Right forelimb (tissue), 1 donor: ENCODE data around the gene TJP3.

Experiments
- DNase-seq: peaks from one replicate; pipeline ENCODE4 v3.0.0-alpha.2; 2018

TJP3 gene

GRCh38 chr19:3691372-3691716, 16.8 kb upstream of the TJP3 start:
- no peak for DNase-seq

DNA sequence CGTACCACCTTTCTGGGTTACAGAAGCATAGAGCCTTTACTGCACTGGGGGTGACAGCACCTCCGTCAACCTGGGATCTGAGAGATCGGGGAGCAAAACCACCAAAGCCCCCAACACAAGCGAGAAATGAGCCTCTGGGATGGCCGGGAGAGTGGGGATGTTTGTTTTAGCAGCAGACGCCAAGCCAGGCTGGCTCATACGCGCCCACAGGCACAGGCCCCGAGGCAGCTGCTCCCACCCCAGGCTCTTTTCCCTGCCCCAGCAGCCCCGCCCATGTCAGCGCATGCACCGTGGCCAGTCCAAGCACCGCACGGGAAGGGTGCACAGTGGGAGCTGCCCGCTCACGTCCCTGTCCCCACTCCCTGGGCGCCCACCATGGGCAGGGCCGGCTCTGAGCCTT, 16.5 kb upstream of the TJP3 start:
- DNase-seq, result no peak

DNA sequence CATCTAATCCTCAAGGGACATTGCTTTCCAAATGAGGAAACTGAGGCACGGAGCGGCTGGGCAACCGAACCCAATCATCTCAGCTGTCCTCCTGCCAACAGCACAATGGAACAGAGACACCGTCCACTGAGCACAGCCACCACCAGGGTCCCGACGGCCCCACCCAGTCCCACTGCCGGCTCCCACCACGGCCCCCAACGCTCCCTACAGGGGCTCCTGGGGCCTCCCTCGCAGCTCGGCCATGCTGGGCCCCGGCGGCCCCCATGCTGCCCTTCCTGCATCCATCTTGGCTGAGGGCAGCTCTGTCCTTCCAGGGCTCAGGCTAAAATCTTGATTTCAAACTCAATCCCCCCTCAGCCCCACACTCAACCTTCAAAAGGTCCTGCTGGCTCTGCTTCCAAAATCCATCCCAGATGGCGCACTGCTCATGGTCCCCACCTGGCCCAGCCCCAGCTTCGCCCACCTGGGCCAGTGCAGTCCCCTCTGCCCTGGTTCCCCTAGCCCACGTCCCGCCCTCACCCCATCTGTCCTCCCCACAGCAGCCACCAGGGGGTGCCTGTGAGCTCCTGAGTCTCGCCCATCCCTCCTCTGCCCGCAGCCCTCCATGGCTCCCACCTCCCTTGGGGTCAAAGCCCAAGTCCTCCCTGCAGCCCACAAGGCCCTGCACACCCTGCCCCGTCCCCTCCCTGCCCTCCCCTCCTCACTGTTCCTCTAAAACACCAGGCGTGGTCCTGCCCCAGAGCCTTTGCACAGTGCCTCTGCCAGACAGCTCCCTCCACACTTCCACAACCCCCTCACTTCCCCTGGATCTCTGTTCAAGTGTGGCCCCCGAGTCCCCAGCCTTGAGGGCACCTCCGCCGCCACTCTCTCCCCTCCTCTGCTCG, 15.8 kb upstream of the TJP3 start:
- DNase-seq, result no peak

DNA sequence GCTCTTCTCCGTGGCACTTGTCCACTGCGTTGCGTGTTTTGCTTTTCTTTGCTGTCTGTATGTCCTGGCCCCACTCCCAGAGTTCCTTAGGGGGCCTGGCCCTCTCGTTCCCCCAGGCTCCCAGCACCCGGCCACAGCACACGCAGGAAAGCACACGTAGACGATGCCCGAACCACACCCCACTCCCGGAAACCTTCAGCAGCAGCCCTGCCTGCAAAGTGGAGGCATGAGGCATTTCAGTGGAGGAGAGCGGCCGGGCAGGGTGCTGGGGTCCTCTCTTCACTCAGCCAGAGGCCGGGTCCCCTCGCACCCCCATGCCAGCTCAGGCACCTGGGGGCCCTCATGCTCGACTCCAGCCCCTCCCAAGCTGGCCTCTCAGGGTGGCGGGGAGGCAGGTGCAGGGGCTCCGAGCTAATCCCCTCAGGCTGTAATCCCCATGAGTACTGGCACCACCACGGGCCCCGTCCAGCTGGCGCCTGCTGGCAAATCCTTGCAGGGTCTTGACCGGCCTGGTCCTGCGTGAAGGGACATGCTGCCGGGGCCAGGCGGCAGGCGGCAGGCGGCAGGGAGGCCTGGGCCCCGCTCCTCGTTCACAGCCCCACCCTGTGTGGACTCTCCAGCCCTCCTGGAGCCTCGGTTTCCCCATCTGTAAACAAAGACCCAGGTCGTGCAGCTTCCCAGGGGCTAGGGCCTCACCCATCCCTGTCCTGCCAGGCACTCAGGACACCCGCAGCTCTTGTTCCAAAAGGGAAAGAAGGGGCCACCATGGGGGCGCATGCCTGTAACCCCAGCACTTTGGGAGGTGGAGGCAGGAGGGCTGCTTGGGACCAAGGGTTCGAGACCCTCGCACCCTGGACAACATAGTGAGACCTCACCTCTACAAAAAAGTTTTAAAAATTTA, 14.9 kb upstream of the TJP3 start:
- no peak for DNase-seq

- no peak for DNase-seq
Measured at GRCh38 chr19:3694361-3695123, 13.6 kb upstream of the TJP3 start.

DNA sequence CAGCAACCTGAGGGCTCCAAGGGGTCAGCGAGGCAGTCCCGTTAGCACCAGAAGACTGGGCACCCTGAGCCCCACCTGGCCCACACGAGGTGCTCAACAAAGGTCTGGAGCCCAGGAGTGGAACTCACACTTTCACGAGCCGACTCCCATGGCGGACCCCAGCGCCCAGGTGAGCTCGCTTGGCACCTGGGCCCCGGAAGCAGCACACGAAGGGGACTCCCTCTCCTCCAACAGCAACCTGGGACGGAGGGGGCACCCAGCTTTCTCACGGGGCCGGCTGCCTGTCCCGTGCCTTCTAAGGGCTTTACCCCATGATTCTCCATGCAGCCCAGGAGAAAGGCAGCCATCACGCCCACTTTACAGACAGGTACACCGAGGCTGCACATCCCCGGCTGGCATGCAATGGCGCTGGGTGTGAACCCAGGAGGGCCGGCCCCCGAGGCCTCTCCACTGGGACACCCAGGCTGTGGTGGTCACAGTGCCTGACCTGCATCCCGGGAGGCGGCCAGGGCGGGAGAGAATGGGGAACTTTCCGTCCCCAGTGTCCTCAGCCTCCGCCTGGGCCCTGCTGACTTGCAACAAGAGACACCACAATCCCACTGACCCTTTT, 13.0 kb upstream of the TJP3 start:
- no peak for DNase-seq

DNA sequence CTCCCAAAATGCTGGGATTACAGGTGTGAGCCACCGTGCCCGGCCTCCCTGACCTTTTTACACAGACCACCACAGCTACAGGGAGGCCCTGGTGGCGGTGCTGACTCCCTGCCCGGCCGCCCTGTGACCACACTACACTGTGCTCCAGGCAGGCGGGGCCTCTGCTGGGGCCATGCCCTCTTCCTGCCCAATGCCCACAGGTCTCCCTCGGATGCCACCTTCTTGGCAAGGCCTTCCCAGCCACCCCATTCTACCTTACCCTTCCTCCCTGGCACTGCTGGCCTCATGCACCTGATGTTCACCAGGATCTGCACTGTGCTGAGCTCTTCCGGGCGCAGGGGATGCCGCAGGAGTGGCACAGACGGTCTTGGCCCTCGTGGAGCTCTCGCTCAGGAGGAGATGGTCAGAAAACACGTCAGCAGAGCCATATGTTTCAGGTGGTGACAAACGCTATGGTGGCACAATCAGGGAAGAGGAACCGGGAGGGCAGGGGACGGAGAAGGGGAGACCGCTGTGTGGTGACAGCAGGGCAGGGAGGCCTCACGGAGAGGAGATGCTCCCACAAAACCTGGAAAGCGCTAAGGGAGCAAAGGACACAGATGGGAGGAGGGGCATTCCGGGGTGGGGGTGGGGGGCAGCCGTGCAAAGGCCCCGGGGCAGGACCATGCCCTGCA, 12.1 kb upstream of the TJP3 start:
- no peak for DNase-seq

DNA sequence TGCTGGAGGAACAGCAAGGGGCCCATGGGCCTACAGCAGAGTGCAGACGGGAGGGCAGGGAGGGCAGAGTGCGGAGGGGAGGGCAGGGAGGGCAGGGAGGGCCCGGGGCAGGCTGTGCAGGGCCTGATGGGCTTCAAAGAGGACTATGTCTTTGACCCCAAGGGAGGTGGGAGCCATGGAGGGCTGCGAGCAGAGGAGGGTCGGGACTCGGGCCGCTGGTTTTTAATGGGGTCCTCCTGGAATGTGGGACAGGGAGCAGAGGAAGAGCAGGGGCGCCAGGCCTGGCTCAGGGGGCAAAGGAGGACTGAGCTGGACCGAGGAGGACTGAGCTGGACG, 11.6 kb upstream of the TJP3 start:
- no peak for DNase-seq

DNA sequence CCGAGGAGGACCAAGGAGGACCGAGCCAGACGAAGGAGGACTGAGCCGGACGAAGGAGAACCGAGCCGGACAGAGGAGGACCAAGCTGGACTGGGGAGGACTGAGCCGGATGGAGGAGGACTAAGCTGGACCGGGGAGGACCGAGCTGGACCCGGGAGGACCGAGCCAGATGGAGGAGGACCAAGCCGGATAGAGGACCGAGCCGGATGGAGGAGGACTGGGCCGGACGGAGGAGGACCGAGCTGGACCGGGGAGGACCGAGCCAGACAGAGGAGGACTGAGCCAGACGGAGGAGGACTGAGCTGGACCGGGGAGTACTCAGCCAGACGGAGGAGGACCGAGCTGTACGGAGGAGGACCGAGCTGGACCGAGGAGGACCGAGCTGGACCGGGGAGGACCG, 11.1 kb upstream of the TJP3 start:
- no peak for DNase-seq

DNA sequence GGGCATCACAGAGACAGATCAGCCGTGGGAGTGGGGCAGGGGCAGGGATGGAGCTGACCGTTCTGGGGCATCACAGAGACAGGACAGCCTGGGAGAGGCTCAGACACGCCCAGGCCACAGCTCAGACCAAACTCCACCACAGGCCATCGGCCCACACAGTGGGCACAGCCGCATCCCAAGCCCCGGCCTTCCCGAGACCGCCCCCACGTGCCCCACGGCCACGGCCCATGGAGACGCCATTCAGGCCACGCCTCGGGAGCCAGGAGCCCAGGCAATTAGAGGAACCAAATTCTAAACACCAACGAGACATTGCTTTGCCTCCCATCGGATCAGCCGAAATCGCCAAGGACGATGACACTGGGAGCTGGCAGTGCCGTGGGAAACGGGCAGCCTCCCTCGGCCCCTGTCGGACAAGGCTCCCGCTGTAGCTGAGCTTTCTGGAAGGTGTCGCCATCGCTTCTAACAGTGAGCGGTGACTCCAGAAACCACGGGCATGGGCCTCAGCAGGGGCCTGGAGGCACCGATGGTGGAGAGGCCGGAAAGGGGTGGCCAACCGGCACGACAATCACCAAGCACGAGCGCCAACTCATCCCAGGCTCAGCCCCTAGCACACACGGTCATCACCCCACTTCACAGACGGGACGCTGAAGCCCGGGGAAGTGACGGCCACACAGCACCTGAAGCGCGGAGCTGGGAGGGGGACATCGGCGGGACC, 10.4 kb upstream of the TJP3 start:
- no peak for DNase-seq

GRCh38 chr19:3698386-3698950, 9.7 kb upstream of the TJP3 start:
- DNase-seq, result no peak

- DNase-seq, result peak; percentile 68
Measured at GRCh38 chr19:3698974-3699740, 9.0 kb upstream of the TJP3 start.

- DNase-seq, result no peak
Measured at GRCh38 chr19:3699741-3700241, 8.4 kb upstream of the TJP3 start.

DNA sequence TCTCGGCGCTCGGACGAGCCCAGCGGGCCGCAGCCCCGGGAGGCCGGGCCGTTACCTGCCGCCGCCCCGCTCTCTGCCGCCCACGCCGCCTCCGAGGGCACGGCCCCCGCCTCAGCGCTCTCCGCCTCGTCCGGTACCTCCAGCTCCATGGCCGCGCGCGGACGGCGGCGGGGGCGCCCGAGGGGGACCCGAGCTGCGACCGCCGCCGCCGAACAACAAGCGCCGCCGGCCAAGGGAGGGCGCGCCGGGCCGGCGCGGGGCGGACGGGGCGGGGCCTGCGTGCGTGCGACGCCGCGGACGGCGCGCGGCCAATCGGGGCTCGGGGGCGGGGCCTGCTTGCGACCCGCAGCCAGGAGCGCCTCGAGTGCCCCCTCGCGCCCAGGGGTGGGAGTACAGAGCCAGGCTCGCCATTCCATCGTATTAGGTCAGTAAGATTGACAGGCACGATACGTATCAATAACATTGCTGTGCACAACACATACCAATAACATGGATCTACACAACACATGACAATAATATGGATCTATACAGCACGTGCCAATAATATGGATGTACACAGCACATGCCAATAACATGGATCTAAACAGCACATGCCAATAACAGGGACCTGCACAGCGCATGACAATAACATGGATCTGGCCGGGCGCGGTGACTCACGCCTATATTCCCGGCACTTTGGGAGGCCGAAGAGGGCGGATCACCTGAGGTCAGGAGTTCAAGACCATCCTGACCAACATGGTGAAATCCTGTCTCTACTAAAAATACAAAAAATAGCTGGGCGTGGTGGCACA, 7.7 kb upstream of the TJP3 start, which contains the start of gene PIP5K1C:
TSS of gene PIP5K1C (minus strand) at position 227 of the 791 bp plus-strand sequence. CDS start at position 149, 78 bp downstream.
- DNase-seq, result peak; percentile 95

- no peak for DNase-seq
Measured at GRCh38 chr19:3701200-3701599, 7.0 kb upstream of the TJP3 start.

- no peak for DNase-seq
Measured at GRCh38 chr19:3707868-3708206, 347 bp upstream of the TJP3 start.

- no peak for DNase-seq
Measured at GRCh38 chr19:3710265-3710812, 2.2 kb downstream of the TJP3 start.

DNA sequence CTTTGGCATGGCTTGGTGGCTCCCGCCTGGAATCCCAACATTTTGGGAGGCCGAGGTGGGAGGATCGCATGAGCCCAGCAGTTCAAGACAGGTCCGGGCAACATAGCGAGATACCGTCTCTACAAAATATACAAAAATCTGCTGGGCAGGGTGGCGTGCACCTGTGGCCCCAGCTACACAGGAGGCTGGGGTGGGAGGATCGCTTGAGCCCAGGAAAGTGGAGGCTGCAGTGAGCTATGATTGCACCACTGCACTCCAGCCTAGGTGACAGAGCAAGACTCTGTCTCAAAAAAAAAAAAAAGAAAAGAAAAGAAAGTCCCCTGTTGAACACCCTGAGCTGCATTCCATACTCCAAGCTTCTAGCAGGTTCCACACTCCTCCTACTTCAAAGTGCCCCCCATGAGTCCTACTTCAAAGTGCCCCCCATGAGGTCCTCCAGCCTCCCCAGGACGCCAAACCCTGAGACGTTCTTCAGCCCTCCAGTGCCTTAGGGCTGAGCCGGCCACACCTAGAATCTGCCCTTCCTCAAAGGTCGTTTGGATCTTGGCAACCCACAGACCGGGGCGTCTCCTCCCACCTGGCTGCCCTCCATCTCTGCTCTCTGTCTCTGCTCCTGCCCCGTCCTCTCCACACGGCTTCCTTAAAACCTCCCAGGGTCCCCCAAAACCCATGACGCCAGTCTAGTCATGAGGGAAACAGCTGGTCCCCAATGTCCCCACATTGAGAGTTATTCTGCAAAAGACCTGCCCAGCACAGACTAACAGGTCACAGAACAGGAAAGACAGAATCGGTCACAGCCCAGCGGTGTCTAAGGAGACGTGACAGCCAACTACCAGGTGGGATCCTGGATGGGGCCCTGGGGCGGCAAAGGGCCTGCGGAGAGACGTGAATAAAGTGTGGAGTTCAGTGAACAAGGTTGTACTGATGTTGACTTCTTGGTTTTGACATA, 4.8 kb downstream of the TJP3 start:
- DNase-seq, result no peak
